ENCODE results near the gene ST8SIA6. TPM values are rescaled to one million over a fixed set of nuclear protein-coding genes. Genes with fewer than 3 reads are reported as not detected.

Gene ST8SIA6
- total and polyA plus RNA-seq, 2 of the 8 experiments (the other 6 are each of a cell fraction or from before 2014, with no cell fraction given): 0.70 to 1.1 TPM

GRCh38 chr10:17465328-17466125 is 11.1 kb upstream of the ST8SIA6 start (continued):
- TF ChIP-seq SAP30 (IDR thresholded peaks at IDR 0.05; ENCODE audit: insufficient read depth, insufficient replicate concordance, low read length): no peak
- TF ChIP-seq NANOG (IDR thresholded peaks at IDR 0.05; ENCODE audit: insufficient read depth, low read depth, low read length, poor library complexity, severe bottlenecking): no peak

All from H1 (cell line).